Lower lobe of right lung (tissue), 2 donors: ENCODE data around the gene C3. TPM values are rescaled to one million over a fixed set of nuclear protein-coding genes. Genes with fewer than 3 reads are reported as not detected.

Experiments used
- ATAC-seq, 2 donors: fragments of 200-7000 bp; cut with Tn5 transposase; one replicate each; pipeline ENCODE4 v1.9.1; 2020 to 2022; ENCODE audit warnings: mild to moderate bottlenecking in 2 of 2, moderate library complexity in 2 of 2
- DNase-seq: peaks from one replicate; pipeline ENCODE4 v3.0.0-alpha.2; 2020
- H3K27ac ChIP-seq: fragments of 200-600 bp; one replicate; pipeline ENCODE4 v1.8.0; 2022
- H3K27me3 ChIP-seq: fragments of 200-600 bp; one replicate; pipeline ENCODE4 v1.8.0; 2022; ENCODE audit warnings: low read depth
- H3K36me3 ChIP-seq: fragments of 200-600 bp; one replicate; pipeline ENCODE4 v1.8.0; 2022; ENCODE audit warnings: mild to moderate bottlenecking
- H3K4me1 ChIP-seq: fragments of 200-600 bp; one replicate; pipeline ENCODE4 v1.8.0; 2022
- H3K4me3 ChIP-seq: fragments of 200-600 bp; one replicate; pipeline ENCODE4 v1.8.0; 2022; ENCODE audit warnings: mild to moderate bottlenecking
- H3K9me3 ChIP-seq: fragments of 200-600 bp; one replicate; pipeline ENCODE4 v1.8.0; 2022
- CTCF ChIP-seq: fragments of 200-600 bp; IDR thresholded peaks from one replicate; pipeline ENCODE4 v1.8.0; 2022; ENCODE audit warnings: antibody characterized with exemption, mild to moderate bottlenecking
- intact Hi-C: fragments of 100-400 bp; cut with DNase I; formaldehyde crosslinking; loops from one replicate; pipeline ENCODE4 v1.11.0; 2022
- total RNA-seq: library from RNA; stranded (reverse); fragmentation: NEBNext Ultra II Directional; extraction: Animal tissue kit (Norgen Biotek cat#: 25700); gene quantifications from one replicate; pipeline ENCODE4 v1.2.1, GENCODE V29; 2021
- donor health status: DM: no; HTN: yes; CAD: no; lungs with severe emphysema.

The C3 gene
- total RNA-seq, 1 donor from 2014 or later, result 1,321 TPM

GRCh38 chr19:6682607-6683128 lies 37.8 kb downstream of the C3 start:
- Histone ChIP-seq H3K36me3 (peaks cover 88% of the 10 kb centered on the region), H3K4me3 (no peak overlapping the region), H3K9me3 (no peaks in the 10 kb centered on the region), H3K27me3 (no peaks in the 10 kb centered on the region), H3K4me1 (no peaks in the 10 kb centered on the region), H3K27ac (no peak overlapping the region)
- intact Hi-C loops, result no loop called here
- DNase-seq (no peak), ATAC-seq (no peak)
- no peak for TF ChIP-seq CTCF

- H3K4me1 ChIP-seq, result no peaks in the 10 kb centered on the region
- no peak overlapping the region for H3K27ac ChIP-seq
- DNase-seq, result no peak
- H3K9me3 ChIP-seq, result no peaks in the 10 kb centered on the region
- H3K4me3 ChIP-seq, result no peak overlapping the region
- peaks cover 92% of the 10 kb centered on the region for H3K36me3 ChIP-seq
- TF ChIP-seq CTCF, result no peak
- ATAC-seq, result no peak
- no peaks in the 10 kb centered on the region for H3K27me3 ChIP-seq
- intact Hi-C loops, result no loop called here
These were observed 40.3 kb downstream of the C3 start for GRCh38 chr19:6680141-6680540.

- Histone ChIP-seq H3K36me3 (peaks cover 91% of the 10 kb centered on the region), H3K27me3 (no peaks in the 10 kb centered on the region), H3K27ac (no peak overlapping the region), H3K9me3 (no peaks in the 10 kb centered on the region), H3K4me3 (no peak overlapping the region), H3K4me1 (peaks cover 6% of the 10 kb centered on the region)
- intact Hi-C loops, result no loop called here
- DNase-seq (no peak), ATAC-seq (no peak)
- TF ChIP-seq CTCF, result no peak
These were observed 41.3 kb downstream of the C3 start for GRCh38 chr19:6679139-6679538.

- Histone ChIP-seq H3K4me1 (peaks cover 6% of the 10 kb centered on the region), H3K4me3 (no peak overlapping the region), H3K27me3 (no peaks in the 10 kb centered on the region), H3K36me3 (peaks cover 87% of the 10 kb centered on the region), H3K27ac (no peak overlapping the region), H3K9me3 (no peaks in the 10 kb centered on the region)
- peak; percentile 6 to 10 for ATAC-seq
- no peak for TF ChIP-seq CTCF
- DNase-seq, result no peak
- intact Hi-C loops, result no loop called here
These were observed 41.8 kb downstream of the C3 start for GRCh38 chr19:6678690-6679109.

- Histone ChIP-seq H3K4me1 (peaks cover 6% of the 10 kb centered on the region), H3K36me3 (peaks cover 84% of the 10 kb centered on the region), H3K27ac (no peak overlapping the region), H3K27me3 (no peaks in the 10 kb centered on the region), H3K9me3 (no peaks in the 10 kb centered on the region), H3K4me3 (no peak overlapping the region)
- no peak for TF ChIP-seq CTCF
- peak; percentile 41 to 61 for ATAC-seq
- no peak for DNase-seq
- intact Hi-C loops, result no loop called here
These were observed 42.4 kb downstream of the C3 start for GRCh38 chr19:6677883-6678689.
